Measurements from ENCODE around the gene FBXW8. TPM values are rescaled to one million over a fixed set of nuclear protein-coding genes. Genes with fewer than 3 reads are reported as not detected.
A peak's percentile ranks its signal among the peaks of the same experiment; 100 is the strongest.

Gene FBXW8
- total RNA-seq, 1 experiment from 2014 or later: 15.6 TPM

DNA sequence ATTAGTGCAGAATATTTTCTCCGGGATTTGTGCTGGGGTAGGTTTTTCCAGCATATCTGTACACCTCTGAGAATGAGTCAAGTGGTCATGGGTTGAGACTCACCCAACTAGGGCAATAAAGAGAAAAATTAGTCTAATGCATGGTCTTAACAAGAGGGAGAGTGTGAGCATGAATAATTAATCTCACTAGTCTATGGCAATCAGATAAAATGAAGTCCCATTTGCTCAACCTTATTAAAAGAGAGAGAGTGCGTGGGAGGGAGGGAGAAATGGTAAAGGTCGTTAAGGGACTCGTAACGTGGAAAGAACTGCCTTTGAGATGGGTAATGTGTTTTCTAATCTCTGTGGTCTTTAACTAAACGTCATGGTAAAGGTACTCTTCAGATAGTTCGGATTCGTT is 96.8 kb downstream of the FBXW8 start:
- Mint-ChIP-seq H3K27me3 (ENCODE audit: low read depth) (no peaks in the 10 kb centered on the region), H3K4me3 (no peak overlapping the region), H3K4me1 (peaks cover 63% of the 10 kb centered on the region), H3K27ac (peak overlapping the region; percentile 18; the same call in 1 of the 2 replicates), H3K36me3 (peaks cover 10% of the 10 kb centered on the region), H3K9me3 (no peaks in the 10 kb centered on the region)
- no peak for TF ChIP-seq CBFB (CRISPR knock-in tag; IDR thresholded peaks at IDR 0.05; ENCODE audit: low read depth)
- TF ChIP-seq ARID4B (CRISPR knock-in tag; IDR thresholded peaks at IDR 0.05; ENCODE audit: borderline replicate concordance): no peak
- DNase-seq (ENCODE audit: low spot score): no peak
- ChIA-PET POLR2A (no interaction called here), CTCF (no interaction called here)
- ATAC-seq: no peak

- peak overlapping the region; percentile 97 for H3K27ac Mint-ChIP-seq
- no peaks in the 10 kb centered on the region for H3K27me3 Mint-ChIP-seq (ENCODE audit: low read depth)
- TF ChIP-seq, protein P1, sequence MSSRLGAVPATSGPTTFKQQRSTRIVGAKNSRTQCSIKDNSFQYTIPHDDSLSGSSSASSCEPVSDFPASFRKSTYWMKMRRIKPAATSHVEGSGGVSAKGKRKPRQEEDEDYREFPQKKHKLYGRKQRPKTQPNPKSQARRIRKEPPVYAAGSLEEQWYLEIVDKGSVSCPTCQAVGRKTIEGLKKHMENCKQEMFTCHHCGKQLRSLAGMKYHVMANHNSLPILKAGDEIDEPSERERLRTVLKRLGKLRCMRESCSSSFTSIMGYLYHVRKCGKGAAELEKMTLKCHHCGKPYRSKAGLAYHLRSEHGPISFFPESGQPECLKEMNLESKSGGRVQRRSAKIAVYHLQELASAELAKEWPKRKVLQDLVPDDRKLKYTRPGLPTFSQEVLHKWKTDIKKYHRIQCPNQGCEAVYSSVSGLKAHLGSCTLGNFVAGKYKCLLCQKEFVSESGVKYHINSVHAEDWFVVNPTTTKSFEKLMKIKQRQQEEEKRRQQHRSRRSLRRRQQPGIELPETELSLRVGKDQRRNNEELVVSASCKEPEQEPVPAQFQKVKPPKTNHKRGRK (CRISPR knock-in tag; IDR thresholded peaks at IDR 0.05; ENCODE audit: borderline replicate concordance): no peak
- TF ChIP-seq, protein P2, sequence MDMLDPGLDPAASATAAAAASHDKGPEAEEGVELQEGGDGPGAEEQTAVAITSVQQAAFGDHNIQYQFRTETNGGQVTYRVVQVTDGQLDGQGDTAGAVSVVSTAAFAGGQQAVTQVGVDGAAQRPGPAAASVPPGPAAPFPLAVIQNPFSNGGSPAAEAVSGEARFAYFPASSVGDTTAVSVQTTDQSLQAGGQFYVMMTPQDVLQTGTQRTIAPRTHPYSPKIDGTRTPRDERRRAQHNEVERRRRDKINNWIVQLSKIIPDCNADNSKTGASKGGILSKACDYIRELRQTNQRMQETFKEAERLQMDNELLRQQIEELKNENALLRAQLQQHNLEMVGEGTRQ (CRISPR knock-in tag; IDR thresholded peaks at IDR 0.05): 0 out of 2 replicates have a peak, but pooled peaks have one; percentile 21
- TF ChIP-seq FOXJ3 (CRISPR knock-in tag; IDR thresholded peaks at IDR 0.05; ENCODE audit: borderline replicate concordance) (0 out of 2 replicates have a peak, but pooled peaks have one; percentile 17), ETV6 (CRISPR knock-in tag; IDR thresholded peaks at IDR 0.05) (peak; percentile 84; the same call in 1 of the 2 replicates)
- TF ChIP-seq, protein P3, sequence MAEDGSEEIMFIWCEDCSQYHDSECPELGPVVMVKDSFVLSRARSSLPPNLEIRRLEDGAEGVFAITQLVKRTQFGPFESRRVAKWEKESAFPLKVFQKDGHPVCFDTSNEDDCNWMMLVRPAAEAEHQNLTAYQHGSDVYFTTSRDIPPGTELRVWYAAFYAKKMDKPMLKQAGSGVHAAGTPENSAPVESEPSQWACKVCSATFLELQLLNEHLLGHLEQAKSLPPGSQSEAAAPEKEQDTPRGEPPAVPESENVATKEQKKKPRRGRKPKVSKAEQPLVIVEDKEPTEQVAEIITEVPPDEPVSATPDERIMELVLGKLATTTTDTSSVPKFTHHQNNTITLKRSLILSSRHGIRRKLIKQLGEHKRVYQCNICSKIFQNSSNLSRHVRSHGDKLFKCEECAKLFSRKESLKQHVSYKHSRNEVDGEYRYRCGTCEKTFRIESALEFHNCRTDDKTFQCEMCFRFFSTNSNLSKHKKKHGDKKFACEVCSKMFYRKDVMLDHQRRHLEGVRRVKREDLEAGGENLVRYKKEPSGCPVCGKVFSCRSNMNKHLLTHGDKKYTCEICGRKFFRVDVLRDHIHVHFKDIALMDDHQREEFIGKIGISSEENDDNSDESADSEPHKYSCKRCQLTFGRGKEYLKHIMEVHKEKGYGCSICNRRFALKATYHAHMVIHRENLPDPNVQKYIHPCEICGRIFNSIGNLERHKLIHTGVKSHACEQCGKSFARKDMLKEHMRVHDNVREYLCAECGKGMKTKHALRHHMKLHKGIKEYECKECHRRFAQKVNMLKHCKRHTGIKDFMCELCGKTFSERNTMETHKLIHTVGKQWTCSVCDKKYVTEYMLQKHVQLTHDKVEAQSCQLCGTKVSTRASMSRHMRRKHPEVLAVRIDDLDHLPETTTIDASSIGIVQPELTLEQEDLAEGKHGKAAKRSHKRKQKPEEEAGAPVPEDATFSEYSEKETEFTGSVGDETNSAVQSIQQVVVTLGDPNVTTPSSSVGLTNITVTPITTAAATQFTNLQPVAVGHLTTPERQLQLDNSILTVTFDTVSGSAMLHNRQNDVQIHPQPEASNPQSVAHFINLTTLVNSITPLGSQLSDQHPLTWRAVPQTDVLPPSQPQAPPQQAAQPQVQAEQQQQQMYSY (CRISPR knock-in tag; IDR thresholded peaks at IDR 0.05): peak; percentile 29; the same call in 1 of the 2 replicates
- ChIA-PET POLR2A (no interaction called here), CTCF (interaction anchor here (0.7 to 2.3 kb wide), 7 partner anchors 15 to 306 kb away, joined by 3 to 6 read pairs (median 4); no protein-coding TSS in a partner anchor)
- DNase-seq (ENCODE audit: low spot score) (peak; percentile 46), ATAC-seq (peak; percentile 64)
- H3K36me3 Mint-ChIP-seq: peaks cover 23% of the 10 kb centered on the region
- H3K9me3 Mint-ChIP-seq: no peaks in the 10 kb centered on the region
- H3K4me3 Mint-ChIP-seq: peak overlapping the region; percentile 7
- peaks cover 60% of the 10 kb centered on the region for H3K4me1 Mint-ChIP-seq
Measured at GRCh38 chr12:117009759-117010158, 99.0 kb downstream of the FBXW8 start.

DNA sequence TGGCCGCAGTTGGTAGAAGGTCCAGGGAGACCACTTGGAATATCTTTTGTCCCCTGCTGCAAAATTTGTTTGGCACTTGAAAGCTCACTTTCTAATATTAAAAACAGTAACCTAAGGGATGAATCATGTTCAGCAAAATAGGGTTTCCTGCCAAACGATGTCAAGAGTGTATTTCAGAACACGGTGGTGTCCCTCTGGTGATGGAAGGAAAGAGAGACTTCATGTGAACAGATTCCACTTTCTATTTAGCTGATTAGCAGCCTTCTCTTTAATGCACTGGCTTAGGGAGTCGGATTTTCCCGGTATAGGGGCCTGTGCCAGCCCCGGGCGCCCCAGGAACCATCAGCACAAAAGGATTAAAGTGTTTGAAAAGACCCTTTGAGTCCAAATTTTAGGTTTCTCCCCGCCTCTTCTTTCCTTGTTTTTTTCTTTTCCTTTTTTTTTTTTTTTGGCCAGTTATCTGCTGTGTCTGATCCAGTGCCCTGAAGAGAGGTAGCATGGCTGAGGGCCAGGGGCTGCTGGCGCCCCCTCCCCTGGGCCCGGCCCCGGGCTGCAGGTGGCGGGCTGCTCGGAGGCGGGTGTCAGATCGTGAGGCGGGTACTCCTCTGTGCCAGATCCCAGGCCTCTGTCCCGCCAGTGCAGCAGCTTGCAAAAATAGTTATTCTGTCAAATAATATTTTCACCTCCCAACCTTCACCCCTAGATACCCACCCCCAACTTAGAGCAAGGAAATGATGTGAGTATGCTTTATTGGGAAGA is 100.1 kb downstream of the FBXW8 start:
- H3K27ac Mint-ChIP-seq: peak overlapping the region; percentile 97
- no peak for TF ChIP-seq ZBTB43 (CRISPR knock-in tag; IDR thresholded peaks at IDR 0.05)
- TF ChIP-seq FOXK1 (CRISPR knock-in tag; IDR thresholded peaks at IDR 0.05): no peak
- TF ChIP-seq EMX1 (CRISPR knock-in tag; IDR thresholded peaks at IDR 0.05): no peak
- TF ChIP-seq TCF7 (CRISPR knock-in tag; IDR thresholded peaks at IDR 0.05; ENCODE audit: low read depth): no peak
- no peak for TF ChIP-seq ZNF121 (CRISPR knock-in tag; IDR thresholded peaks at IDR 0.05)
- TF ChIP-seq, protein P4, sequence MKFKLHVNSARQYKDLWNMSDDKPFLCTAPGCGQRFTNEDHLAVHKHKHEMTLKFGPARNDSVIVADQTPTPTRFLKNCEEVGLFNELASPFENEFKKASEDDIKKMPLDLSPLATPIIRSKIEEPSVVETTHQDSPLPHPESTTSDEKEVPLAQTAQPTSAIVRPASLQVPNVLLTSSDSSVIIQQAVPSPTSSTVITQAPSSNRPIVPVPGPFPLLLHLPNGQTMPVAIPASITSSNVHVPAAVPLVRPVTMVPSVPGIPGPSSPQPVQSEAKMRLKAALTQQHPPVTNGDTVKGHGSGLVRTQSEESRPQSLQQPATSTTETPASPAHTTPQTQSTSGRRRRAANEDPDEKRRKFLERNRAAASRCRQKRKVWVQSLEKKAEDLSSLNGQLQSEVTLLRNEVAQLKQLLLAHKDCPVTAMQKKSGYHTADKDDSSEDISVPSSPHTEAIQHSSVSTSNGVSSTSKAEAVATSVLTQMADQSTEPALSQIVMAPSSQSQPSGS (CRISPR knock-in tag; IDR thresholded peaks at IDR 0.05; ENCODE audit: borderline replicate concordance, low read depth): no peak
- no peak for TF ChIP-seq JUN (CRISPR knock-in tag; IDR thresholded peaks at IDR 0.05)
- no peak for TF ChIP-seq ZNF423 (CRISPR knock-in tag; IDR thresholded peaks at IDR 0.05)
- no peak for TF ChIP-seq SMAD4 (CRISPR knock-in tag; IDR thresholded peaks at IDR 0.05)
- DNase-seq (ENCODE audit: low spot score): no peak

More for the DNA sequence above, 100.1 kb downstream of the FBXW8 start:
- Mint-ChIP-seq H3K4me3 (no peak overlapping the region), H3K9me3 (peaks cover 3% of the 10 kb centered on the region; the same call in 1 of the 2 replicates), H3K27me3 (ENCODE audit: low read depth) (no peaks in the 10 kb centered on the region), H3K4me1 (peaks cover 53% of the 10 kb centered on the region), H3K36me3 (peaks cover 28% of the 10 kb centered on the region)
- ATAC-seq: peak; percentile 42
- POLR2A ChIA-PET: no interaction called here
- CTCF ChIA-PET: interaction anchor here (0.6 to 2.3 kb wide), 5 partner anchors 14 to 308 kb away, joined by 3 to 6 read pairs (median 4); no protein-coding TSS in a partner anchor

Data from WTC11 (cell line).